Kidney epithelial cell (primary cell): ENCODE results near the gene TMEM161B. TPM values are rescaled to one million over a fixed set of nuclear protein-coding genes. Genes with fewer than 3 reads are reported as not detected.

Source experiments
- DNase-seq: peaks from one replicate; pipeline ENCODE4 v3.0.0-alpha.2; 2010; ENCODE audit warnings: low read depth
- H3K27me3 ChIP-seq: 2 replicates; pipeline ENCODE4 v1.6.0; 2011; ENCODE audit warnings: low read length; ENCODE audit not compliant: control insufficient read depth, insufficient read depth
- H3K36me3 ChIP-seq: 2 replicates; pipeline ENCODE4 v1.5.1; 2011; ENCODE audit warnings: low read length; ENCODE audit not compliant: control insufficient read depth, insufficient read depth
- H3K4me3 ChIP-seq: 2 replicates; pipeline ENCODE4 v1.5.1; 2011; ENCODE audit warnings: low read depth, mild to moderate bottlenecking, control low read depth, low read length
- total RNA-seq: library from RNA; depleted of rRNA; stranded (reverse); fragments of >200 nt; gene quantifications from 2 replicates; pipeline ENCODE4 v1.2.3, GENCODE V29; 2015
- TF ChIP-seq, protein P1 (sequence below): IDR thresholded peaks from 2 replicates; pipeline ENCODE4 v1.5.1; 2011; ENCODE audit warnings: mild to moderate bottlenecking, moderate library complexity, low read length, control low read depth, inconsistent platforms; ENCODE audit not compliant: insufficient read depth, poor library complexity, severe bottlenecking

Gene TMEM161B
- total RNA-seq, 1 donor from 2014 or later, result 10.4 TPM

- H3K27me3 ChIP-seq, result no peaks in the 10 kb centered on the region
- TF ChIP-seq, protein P1, sequence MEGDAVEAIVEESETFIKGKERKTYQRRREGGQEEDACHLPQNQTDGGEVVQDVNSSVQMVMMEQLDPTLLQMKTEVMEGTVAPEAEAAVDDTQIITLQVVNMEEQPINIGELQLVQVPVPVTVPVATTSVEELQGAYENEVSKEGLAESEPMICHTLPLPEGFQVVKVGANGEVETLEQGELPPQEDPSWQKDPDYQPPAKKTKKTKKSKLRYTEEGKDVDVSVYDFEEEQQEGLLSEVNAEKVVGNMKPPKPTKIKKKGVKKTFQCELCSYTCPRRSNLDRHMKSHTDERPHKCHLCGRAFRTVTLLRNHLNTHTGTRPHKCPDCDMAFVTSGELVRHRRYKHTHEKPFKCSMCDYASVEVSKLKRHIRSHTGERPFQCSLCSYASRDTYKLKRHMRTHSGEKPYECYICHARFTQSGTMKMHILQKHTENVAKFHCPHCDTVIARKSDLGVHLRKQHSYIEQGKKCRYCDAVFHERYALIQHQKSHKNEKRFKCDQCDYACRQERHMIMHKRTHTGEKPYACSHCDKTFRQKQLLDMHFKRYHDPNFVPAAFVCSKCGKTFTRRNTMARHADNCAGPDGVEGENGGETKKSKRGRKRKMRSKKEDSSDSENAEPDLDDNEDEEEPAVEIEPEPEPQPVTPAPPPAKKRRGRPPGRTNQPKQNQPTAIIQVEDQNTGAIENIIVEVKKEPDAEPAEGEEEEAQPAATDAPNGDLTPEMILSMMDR, result no peak
- DNase-seq, result no peak
- no peaks in the 10 kb centered on the region for H3K36me3 ChIP-seq
- H3K4me3 ChIP-seq, result no peak overlapping the region
These were observed 31.6 kb downstream of the TMEM161B start for GRCh38 chr5:88236866-88237642.

GRCh38 chr5:88235828-88236227 is 32.8 kb downstream of the TMEM161B start:
- DNase-seq, result no peak
- TF ChIP-seq, protein P1, result no peak
- Histone ChIP-seq H3K27me3 (no peaks in the 10 kb centered on the region), H3K4me3 (no peak overlapping the region), H3K36me3 (no peaks in the 10 kb centered on the region)

DNA sequence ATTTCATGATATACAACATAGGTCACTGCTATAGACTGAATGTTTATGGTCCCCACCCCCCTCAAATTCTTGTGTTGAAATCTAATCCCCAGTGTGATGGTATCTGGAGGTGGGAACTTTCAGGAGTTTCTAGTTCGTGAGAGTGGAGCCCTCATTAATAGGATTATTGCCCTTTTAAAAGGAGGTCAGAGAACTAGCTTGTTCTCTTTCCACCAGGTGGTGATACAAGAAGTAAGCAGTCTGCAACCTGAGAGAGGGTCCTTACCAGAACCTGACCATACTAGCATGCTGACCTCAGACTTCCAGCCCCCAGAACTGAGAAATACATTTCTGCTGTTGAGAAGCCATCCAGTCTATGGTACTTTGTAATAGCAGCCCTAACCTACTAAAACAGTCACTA is 33.3 kb downstream of the TMEM161B start:
- Histone ChIP-seq H3K36me3 (no peaks in the 10 kb centered on the region), H3K4me3 (no peak overlapping the region), H3K27me3 (no peaks in the 10 kb centered on the region)
- TF ChIP-seq, protein P1, result no peak
- DNase-seq, result no peak

DNA sequence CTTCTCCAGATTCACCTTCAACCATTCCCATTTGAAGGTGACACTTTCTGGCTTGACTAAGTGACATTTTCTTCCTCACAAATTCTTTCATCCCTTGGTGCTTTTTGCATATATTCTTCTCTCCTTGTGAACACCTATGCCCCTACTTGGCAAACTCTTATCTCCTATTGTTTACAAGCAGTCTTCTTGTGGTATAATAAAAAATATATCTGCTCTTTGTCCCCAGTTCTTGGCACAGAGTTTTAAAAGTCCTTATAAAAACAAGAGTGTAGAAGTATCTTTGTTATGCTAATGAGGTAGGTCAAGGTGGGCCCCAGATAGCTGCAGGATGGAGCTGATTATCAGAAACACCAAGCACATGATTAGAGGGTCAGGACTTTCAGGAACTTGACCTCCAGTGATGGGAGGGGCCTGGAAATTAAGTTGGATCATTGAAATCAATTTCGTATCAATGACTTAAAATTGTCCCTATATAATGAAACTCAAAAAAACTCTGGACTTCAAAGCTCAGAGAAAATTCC is 38.0 kb downstream of the TMEM161B start:
- Histone ChIP-seq H3K27me3 (no peaks in the 10 kb centered on the region), H3K36me3 (no peaks in the 10 kb centered on the region), H3K4me3 (no peak overlapping the region)
- DNase-seq, result no peak
- TF ChIP-seq, protein P1, result no peak

DNA sequence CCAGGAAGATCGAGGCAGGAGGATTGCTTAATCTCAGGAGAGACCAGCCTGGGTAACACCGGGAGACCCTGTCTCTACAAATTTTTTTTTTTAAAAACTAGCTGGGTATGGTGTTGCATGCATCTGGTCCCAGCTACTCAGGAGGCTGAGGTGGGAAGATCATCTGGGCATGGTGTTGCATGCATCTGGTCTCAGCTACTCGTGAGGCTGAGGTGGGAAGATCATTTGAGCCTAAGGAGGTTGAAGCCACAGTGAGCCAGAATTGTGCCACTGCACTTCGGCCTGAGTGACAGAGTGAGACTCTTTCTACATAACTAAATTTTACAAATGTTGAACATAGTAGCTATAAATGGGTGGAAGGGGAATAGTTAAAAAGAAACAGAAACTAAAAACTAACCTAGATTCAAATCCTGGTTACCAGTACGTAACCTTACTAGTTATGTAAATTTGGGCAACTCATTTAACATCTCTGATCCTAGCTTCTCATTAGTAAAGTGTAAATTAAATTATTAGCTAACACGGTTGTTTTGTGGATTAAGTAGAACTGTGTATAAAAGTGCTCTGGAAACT is 41.7 kb downstream of the TMEM161B start:
- no peaks in the 10 kb centered on the region for H3K36me3 ChIP-seq
- TF ChIP-seq, protein P1, result no peak
- no peak overlapping the region for H3K4me3 ChIP-seq
- no peak for DNase-seq
- H3K27me3 ChIP-seq, result no peaks in the 10 kb centered on the region
